ENCODE measurements around the gene UBE2O.

The UBE2O gene

DNA sequence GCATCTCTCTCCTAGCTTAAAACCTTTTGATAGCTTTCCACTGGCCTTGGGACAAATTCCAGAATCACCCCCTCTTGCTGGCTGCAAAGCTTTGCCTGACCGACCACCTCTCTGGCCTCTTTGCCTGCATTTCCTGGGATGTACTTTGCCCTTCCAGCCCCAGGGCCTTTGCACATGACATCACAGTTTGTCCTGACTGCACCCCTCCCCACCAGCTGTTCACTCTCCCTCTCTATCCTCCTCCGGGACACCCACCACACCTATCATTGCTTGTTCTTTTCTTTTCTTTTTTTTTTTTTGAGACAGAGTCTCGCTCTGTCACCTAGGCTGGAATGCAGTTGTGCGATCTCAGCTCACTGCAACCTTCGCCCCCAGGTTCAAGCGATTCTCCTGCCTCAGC, 22.4 kb upstream of the UBE2O start:
- peak overlapping the region; percentile 31 for H3K27ac Mint-ChIP-seq
- H3K4me3 Mint-ChIP-seq, result no peak overlapping the region
- H3K36me3 Mint-ChIP-seq (ENCODE audit: low read depth), result peaks cover 20% of the 10 kb centered on the region
- H3K4me1 Mint-ChIP-seq (ENCODE audit: low read depth), result no peaks in the 10 kb centered on the region
- H3K27me3 Mint-ChIP-seq (ENCODE audit: low read depth), result no peaks in the 10 kb centered on the region
- no peaks in the 10 kb centered on the region for H3K9me3 Mint-ChIP-seq

- H3K36me3 Mint-ChIP-seq (ENCODE audit: low read depth), result peaks cover 20% of the 10 kb centered on the region
- H3K9me3 Mint-ChIP-seq, result no peaks in the 10 kb centered on the region
- no peaks in the 10 kb centered on the region for H3K4me1 Mint-ChIP-seq (ENCODE audit: low read depth)
- H3K4me3 Mint-ChIP-seq, result no peak overlapping the region
- no peaks in the 10 kb centered on the region for H3K27me3 Mint-ChIP-seq (ENCODE audit: low read depth)
- H3K27ac Mint-ChIP-seq, result no peak overlapping the region
Measured at GRCh38 chr17:76474894-76475293, 21.9 kb upstream of the UBE2O start.

GRCh38 chr17:76474238-76474637, 21.3 kb upstream of the UBE2O start:
- Mint-ChIP-seq H3K36me3 (ENCODE audit: low read depth) (peaks cover 18% of the 10 kb centered on the region), H3K4me1 (ENCODE audit: low read depth) (no peaks in the 10 kb centered on the region), H3K27ac (no peak overlapping the region), H3K4me3 (no peak overlapping the region), H3K9me3 (no peaks in the 10 kb centered on the region), H3K27me3 (ENCODE audit: low read depth) (no peaks in the 10 kb centered on the region)

DNA sequence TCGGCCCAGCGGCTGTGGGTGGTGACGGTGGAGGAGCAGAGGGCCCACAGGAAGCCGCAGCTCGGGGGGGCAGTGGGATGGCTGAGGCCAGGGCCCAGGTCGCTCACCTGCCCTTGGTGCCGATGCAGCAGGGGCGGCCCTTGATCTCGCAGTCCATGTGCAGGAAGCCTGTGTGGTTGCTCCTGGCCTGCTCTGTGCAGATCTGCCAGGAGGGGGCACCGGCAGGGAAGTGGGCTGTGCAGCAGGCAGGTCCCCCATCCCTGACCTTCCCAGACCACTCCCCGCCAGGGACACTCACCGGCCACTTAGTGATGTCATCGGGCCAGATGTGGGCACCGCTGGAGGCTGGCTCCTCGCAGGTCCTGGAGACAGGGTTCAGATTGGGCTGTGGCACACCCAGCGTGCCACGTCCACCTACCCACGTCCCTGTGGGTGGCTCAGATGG, 20.6 kb upstream of the UBE2O start:
- Mint-ChIP-seq H3K9me3 (no peaks in the 10 kb centered on the region), H3K27ac (no peak overlapping the region), H3K4me1 (ENCODE audit: low read depth) (no peaks in the 10 kb centered on the region), H3K27me3 (ENCODE audit: low read depth) (no peaks in the 10 kb centered on the region), H3K4me3 (no peak overlapping the region), H3K36me3 (ENCODE audit: low read depth) (peaks cover 18% of the 10 kb centered on the region)

DNA sequence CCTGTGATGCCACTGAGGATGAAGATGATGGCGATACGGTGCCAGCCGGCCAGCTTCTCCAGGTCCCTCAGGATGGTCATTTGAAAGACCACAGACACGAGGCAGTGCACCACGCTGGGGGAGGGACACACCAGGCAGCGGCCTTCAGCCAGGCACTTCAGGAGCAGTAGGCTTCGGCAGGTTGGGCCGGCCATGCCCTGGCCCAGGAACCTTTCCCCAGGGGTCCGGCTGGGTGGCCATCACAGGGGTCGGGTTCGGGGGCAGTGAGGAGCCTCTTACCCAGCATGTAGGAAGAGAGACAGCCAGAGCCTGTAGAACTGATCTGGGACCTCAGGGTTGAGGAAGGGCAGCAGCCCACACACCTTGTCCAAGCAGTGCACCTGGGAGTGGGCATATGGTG, 19.8 kb upstream of the UBE2O start:
- Mint-ChIP-seq H3K4me3 (no peak overlapping the region), H3K4me1 (ENCODE audit: low read depth) (no peaks in the 10 kb centered on the region), H3K36me3 (ENCODE audit: low read depth) (peaks cover 11% of the 10 kb centered on the region), H3K9me3 (no peaks in the 10 kb centered on the region), H3K27ac (no peak overlapping the region), H3K27me3 (ENCODE audit: low read depth) (no peaks in the 10 kb centered on the region)

- Mint-ChIP-seq H3K9me3 (no peaks in the 10 kb centered on the region), H3K4me3 (no peak overlapping the region), H3K27me3 (ENCODE audit: low read depth) (no peaks in the 10 kb centered on the region), H3K4me1 (ENCODE audit: low read depth) (no peaks in the 10 kb centered on the region), H3K27ac (no peak overlapping the region), H3K36me3 (ENCODE audit: low read depth) (peaks cover 11% of the 10 kb centered on the region)
Measured at GRCh38 chr17:76472258-76472645, 19.3 kb upstream of the UBE2O start.

GRCh38 chr17:76471498-76472257, 18.7 kb upstream of the UBE2O start:
- Mint-ChIP-seq H3K27me3 (ENCODE audit: low read depth) (no peaks in the 10 kb centered on the region), H3K36me3 (ENCODE audit: low read depth) (peaks cover 11% of the 10 kb centered on the region), H3K4me1 (ENCODE audit: low read depth) (no peaks in the 10 kb centered on the region), H3K9me3 (no peaks in the 10 kb centered on the region), H3K4me3 (no peak overlapping the region), H3K27ac (no peak overlapping the region)

GRCh38 chr17:76469991-76470739, 17.2 kb upstream of the UBE2O start:
- Mint-ChIP-seq H3K4me1 (ENCODE audit: low read depth) (peaks cover 8% of the 10 kb centered on the region), H3K27me3 (ENCODE audit: low read depth) (no peaks in the 10 kb centered on the region), H3K27ac (no peak overlapping the region), H3K9me3 (no peaks in the 10 kb centered on the region), H3K4me3 (no peak overlapping the region), H3K36me3 (ENCODE audit: low read depth) (peaks cover 8% of the 10 kb centered on the region)

DNA sequence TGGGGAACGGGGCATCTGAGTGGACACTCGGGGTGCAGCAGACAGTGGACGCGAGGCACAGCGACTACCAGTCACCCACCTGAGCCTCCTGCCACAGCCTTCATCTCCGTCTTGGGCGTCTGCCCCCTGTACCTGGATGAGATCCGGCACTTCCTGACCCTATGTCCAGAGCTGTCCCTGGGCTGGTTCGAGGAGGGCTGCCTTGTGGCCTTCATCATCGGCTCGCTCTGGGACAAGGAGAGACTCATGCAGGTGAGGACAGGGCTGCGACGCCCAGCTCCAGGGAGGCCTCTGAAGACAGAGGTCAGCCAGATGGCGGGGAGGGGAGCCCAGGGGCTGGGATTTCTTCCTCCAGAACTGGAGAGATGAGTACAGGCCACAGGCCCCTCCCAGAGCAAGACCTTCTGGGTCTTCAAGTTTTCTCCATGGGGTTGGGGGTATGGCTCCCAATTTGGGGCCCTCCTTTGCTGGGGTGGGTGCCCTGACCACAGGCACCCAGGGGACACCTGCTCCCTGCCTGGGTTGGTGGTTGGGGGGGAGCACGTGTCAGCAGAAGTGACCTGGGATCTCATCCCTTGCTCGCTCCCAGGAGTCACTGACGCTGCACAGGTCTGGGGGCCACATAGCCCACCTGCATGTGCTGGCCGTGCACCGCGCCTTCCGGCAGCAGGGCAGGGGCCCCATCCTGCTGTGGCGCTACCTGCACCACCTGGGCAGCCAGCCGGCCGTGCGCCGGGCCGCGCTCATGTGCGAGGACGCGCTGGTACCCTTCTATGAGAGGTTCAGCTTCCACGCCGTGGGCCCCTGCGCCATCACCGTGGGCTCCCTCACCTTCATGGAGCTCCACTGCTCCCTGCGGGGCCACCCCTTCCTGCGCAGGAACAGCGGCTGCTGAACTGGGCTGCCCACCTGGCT, 16.4 kb upstream of the UBE2O start:
- Mint-ChIP-seq H3K36me3 (ENCODE audit: low read depth) (peaks cover 7% of the 10 kb centered on the region), H3K4me1 (ENCODE audit: low read depth) (peaks cover 8% of the 10 kb centered on the region), H3K27me3 (ENCODE audit: low read depth) (peaks cover under 1% of the 10 kb centered on the region)

DNA sequence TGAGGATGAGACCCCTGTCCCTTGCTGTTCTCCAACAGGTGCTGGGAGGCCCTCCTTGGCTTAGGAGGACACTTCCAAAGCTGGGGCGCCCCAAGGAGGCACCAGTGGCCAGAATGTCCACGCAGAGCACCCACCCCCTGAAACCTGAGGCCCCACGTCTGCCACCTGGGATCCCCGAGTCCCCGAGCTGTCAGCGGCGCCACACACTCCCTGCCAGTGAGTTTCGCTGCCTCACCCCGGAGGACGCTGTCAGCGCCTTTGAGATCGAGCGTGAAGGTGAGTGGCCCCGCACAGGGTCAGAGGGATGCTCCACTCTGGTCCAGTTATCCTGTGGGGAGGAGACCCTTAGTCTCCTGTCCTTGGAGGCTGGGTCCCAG, 15.7 kb upstream of the UBE2O start:
- no peak overlapping the region for H3K27ac Mint-ChIP-seq
- peaks cover 8% of the 10 kb centered on the region for H3K4me1 Mint-ChIP-seq (ENCODE audit: low read depth)
- no peak overlapping the region for H3K4me3 Mint-ChIP-seq

More for the DNA sequence above, 16.4 kb upstream of the UBE2O start:
- no peak overlapping the region for H3K27ac Mint-ChIP-seq
- H3K9me3 Mint-ChIP-seq, result no peaks in the 10 kb centered on the region
- no peak overlapping the region for H3K4me3 Mint-ChIP-seq

DNA sequence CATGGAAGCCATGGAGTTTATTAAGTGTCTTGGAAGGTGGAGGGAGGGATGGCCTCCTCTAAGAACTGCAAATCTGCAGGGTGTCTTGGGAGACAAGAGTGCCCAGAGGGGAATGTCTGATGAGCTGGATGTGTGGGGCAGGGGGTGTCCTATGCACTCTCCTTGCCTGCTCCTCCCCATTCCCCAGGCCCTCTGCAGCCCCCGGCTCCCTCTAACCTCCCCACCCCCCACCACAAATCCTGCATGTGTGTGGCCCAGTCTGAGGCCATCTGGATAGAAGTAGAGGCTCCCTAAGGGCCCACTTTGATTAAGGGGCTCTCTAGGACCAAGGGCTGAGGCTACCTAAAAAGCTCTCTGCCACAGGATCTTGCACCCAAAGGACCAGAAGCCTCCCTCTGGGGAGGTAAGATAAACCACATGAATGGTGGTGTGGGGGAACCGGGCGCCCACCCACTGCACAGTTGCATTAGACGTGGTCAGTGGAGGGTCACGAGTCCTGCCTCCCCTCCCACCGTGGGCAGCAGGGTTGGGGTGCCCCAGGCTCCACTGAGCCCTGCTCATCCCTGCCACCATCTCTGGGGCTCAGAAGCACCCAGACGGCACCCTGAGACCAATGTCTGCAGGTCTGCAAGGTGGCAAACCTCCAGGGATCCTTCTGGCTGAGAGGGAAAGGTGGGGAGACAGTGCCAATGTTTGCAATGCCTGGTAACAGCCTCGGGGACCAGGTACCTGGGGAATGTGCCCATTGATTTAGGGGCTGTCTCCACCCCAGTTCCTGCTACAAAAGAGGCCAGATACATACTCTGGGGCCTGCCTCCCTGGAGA, 15.1 kb upstream of the UBE2O start:
- H3K9me3 Mint-ChIP-seq, result no peaks in the 10 kb centered on the region
- peaks cover 8% of the 10 kb centered on the region for H3K4me1 Mint-ChIP-seq (ENCODE audit: low read depth)
- H3K27ac Mint-ChIP-seq, result no peak overlapping the region
- no peak overlapping the region for H3K4me3 Mint-ChIP-seq
- peaks cover 7% of the 10 kb centered on the region for H3K36me3 Mint-ChIP-seq (ENCODE audit: low read depth)
- H3K27me3 Mint-ChIP-seq (ENCODE audit: low read depth), result peaks cover 3% of the 10 kb centered on the region

More for the DNA sequence above, 15.7 kb upstream of the UBE2O start:
- no peaks in the 10 kb centered on the region for H3K9me3 Mint-ChIP-seq
- peaks cover 3% of the 10 kb centered on the region for H3K27me3 Mint-ChIP-seq (ENCODE audit: low read depth)
- peaks cover 7% of the 10 kb centered on the region for H3K36me3 Mint-ChIP-seq (ENCODE audit: low read depth)

DNA sequence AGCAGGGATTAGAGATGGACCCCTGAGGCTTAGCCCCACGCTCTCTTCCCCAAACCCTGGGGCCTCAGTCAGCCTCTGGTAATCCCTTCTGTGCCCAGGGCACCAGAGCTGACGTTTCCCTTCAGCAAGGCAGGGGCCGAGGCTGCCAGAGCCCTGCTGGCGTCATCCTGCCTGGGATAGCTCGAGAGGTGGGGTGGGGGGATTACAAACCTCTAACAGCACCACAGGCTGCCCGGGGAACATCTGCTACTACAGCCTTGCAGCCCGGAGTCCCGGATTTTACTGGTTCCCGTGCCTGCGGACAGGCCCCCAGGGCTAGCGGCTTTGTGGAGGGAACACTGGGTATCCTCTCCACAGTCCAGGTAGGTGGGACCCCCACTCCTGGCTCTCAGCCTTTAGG, 14.4 kb upstream of the UBE2O start, which contains the start of gene AANAT:
AANAT (plus strand) TSS at position 238 of the 400 bp plus-strand sequence. CDS start 1,144 bp downstream, outside the sequence.
- Mint-ChIP-seq H3K4me3 (no peak within 1 kb of the TSS), H3K27ac (no peak within 1 kb of the TSS), H3K27me3 (ENCODE audit: low read depth) (peaks cover 3% of the 10 kb centered on the region), H3K4me1 (ENCODE audit: low read depth) (peaks cover 8% of the 10 kb centered on the region), H3K9me3 (no peaks in the 10 kb centered on the region), H3K36me3 (ENCODE audit: low read depth) (peaks cover 5% of the 10 kb centered on the region)

- no peaks in the 10 kb centered on the region for H3K9me3 Mint-ChIP-seq
- peaks cover 6% of the 10 kb centered on the region for H3K27me3 Mint-ChIP-seq (ENCODE audit: low read depth)
- H3K4me1 Mint-ChIP-seq (ENCODE audit: low read depth), result peaks cover 8% of the 10 kb centered on the region
- H3K4me3 Mint-ChIP-seq, result no peak overlapping the region
- peaks cover 5% of the 10 kb centered on the region for H3K36me3 Mint-ChIP-seq (ENCODE audit: low read depth)
- H3K27ac Mint-ChIP-seq, result no peak overlapping the region
Measured at GRCh38 chr17:76466775-76467130, 13.8 kb upstream of the UBE2O start.

Measured in T-helper 1 cell treated with Interleukin-12 subunit alpha and Interleukin-12 subunit beta and Interleukin-4 antibody, amounts not matched to agents 30 μg/mL and 1 μg/mL, for 36 hours (primary cell).